SK-N-SH (cell line): ENCODE results near the gene AGT. TPM values are rescaled to one million over a fixed set of nuclear protein-coding genes. Genes with fewer than 3 reads are reported as not detected.

Experiments
- CTCF ChIA-PET: fragments of 300-600, 350-600 bp; formaldehyde crosslinking; extraction: SDS; loops from one replicate; lab custom pipeline; 2021; lab: Yijun Ruan, JAX
- POLR2A ChIA-PET: fragments of 350-600 bp; sonication (Branson Sonifier 250); formaldehyde crosslinking; extraction: SDS; loops from one replicate; lab custom pipeline; 2020; ENCODE audit warnings: antibody characterized with exemption, inconsistent platforms; lab: Yijun Ruan, JAX
- DNase-seq: peaks from one replicate; pipeline ENCODE4 v3.0.0; 2012
- H2AFZ ChIP-seq: fragments of 200-600 bp; sonication (generic); 2 replicates; pipeline ENCODE4 v1.8.1; 2016; ENCODE audit warnings: antibody characterized with exemption, mild to moderate bottlenecking, low read depth
- H3F3A ChIP-seq: fragments of 200-600 bp; sonication (generic); replicated peaks from 2 replicates; pipeline ENCODE3; 2016; ENCODE audit warnings: antibody characterized with exemption, mild to moderate bottlenecking; ENCODE audit not compliant: insufficient read depth
- H3K27ac ChIP-seq, 2 experiments: fragments of 200-500 bp in 1 of 2; fragments of 200-600 bp in 1 of 2; sonication (Bioruptor generic) in 1 of 2; sonication (generic), shearing (Covaris generic) in 1 of 2; 2 replicates each; pipeline versions ENCODE4 v1.5.1 to v1.6.1; 2014 to 2016; ENCODE audit warnings: low read depth in 2 of 2, inconsistent platforms in 1 of 2, low read length in 1 of 2, mild to moderate bottlenecking in 1 of 2, mixed read lengths in 1 of 2
- H3K27me3 ChIP-seq: fragments of 200-600 bp; sonication (generic), shearing (Covaris generic); 2 replicates; pipeline ENCODE4 v1.6.1; 2016; ENCODE audit warnings: mixed run types; ENCODE audit not compliant: insufficient read depth
- H3K36me3 ChIP-seq, 2 experiments: fragments of 200-500 bp in 1 of 2; fragments of 200-600 bp in 1 of 2; sonication (Bioruptor generic) in 1 of 2; sonication (generic) in 1 of 2; replicated peaks in 1 of 2; 2 replicates each; pipeline versions ENCODE3 to v1.5.1; 2014 to 2016; ENCODE audit warnings: low read length in 1 of 2, mild to moderate bottlenecking in 1 of 2; ENCODE audit not compliant: insufficient read depth in 2 of 2, control insufficient read depth in 1 of 2
- H3K4me1 ChIP-seq, 2 experiments: fragments of 200-500 bp in 1 of 2; fragments of 200-600 bp in 1 of 2; sonication (Bioruptor generic) in 1 of 2; sonication (generic), shearing (Covaris generic) in 1 of 2; 2 replicates each; pipeline versions ENCODE4 v1.5.1 to v1.6.1; 2014 to 2016; ENCODE audit warnings: low read depth in 1 of 2, low read length in 1 of 2, mixed run types in 1 of 2; ENCODE audit not compliant: insufficient read depth in 2 of 2, control insufficient read depth in 1 of 2
- H3K4me2 ChIP-seq: fragments of 200-600 bp; sonication (generic), shearing (Covaris generic); 2 replicates; pipeline ENCODE4 v1.6.1; 2017; ENCODE audit warnings: mixed run types
- H3K4me3 ChIP-seq, 2 experiments: fragments of 200-500 bp in 1 of 2; fragments of 200-600 bp in 1 of 2; sonication (Bioruptor generic) in 1 of 2; sonication (generic), shearing (Covaris generic) in 1 of 2; 2 replicates each; pipeline versions ENCODE4 v1.5.1 to v1.8.1; 2014 to 2016; ENCODE audit warnings: low read depth in 2 of 2, inconsistent platforms in 1 of 2, low read length in 1 of 2, mild to moderate bottlenecking in 1 of 2, mixed read lengths in 1 of 2, moderate library complexity in 1 of 2
- H3K79me2 ChIP-seq: fragments of 200-600 bp; sonication (generic); 2 replicates; pipeline ENCODE4 v1.8.1; 2017; ENCODE audit warnings: mild to moderate bottlenecking; ENCODE audit not compliant: insufficient read depth
- H3K9ac ChIP-seq: fragments of 200-600 bp; sonication (generic); 2 replicates; pipeline ENCODE4 v1.6.1; 2017; ENCODE audit warnings: mixed run types
- H3K9me2 ChIP-seq: fragments of 200-600 bp; sonication (generic); 2 replicates; pipeline ENCODE4 v1.6.1; 2017; ENCODE audit warnings: mixed run types
- H3K9me3 ChIP-seq: fragments of 200-600 bp; sonication (generic); 2 replicates; pipeline ENCODE4 v1.6.1; 2017; ENCODE audit warnings: mixed run types, mild to moderate bottlenecking, moderate library complexity
- H4K20me1 ChIP-seq: fragments of 200-600 bp; sonication (generic); 2 replicates; pipeline ENCODE4 v1.6.1; 2017; ENCODE audit warnings: mild to moderate bottlenecking, mixed run types; ENCODE audit not compliant: insufficient read depth
- CTCF ChIP-seq: fragments of 200-600 bp; sonication (generic); IDR thresholded peaks from 2 replicates; pipeline ENCODE4 v1.6.1; 2017; ENCODE audit warnings: antibody characterized with exemption, mild to moderate bottlenecking, moderate library complexity
- ELF1 ChIP-seq: IDR thresholded peaks from 2 replicates; pipeline ENCODE4 v1.4.0; 2012
- EZH2phosphoT487 ChIP-seq: fragments of 200-600 bp; sonication (generic); IDR thresholded peaks from 2 replicates; pipeline ENCODE4 v1.6.1; 2017; ENCODE audit warnings: low read depth, mixed run types, mild to moderate bottlenecking, antibody characterized with exemption, moderate library complexity, borderline replicate concordance
- FOSL2 ChIP-seq: IDR thresholded peaks from 2 replicates; pipeline ENCODE4 v1.4.0; 2012; ENCODE audit warnings: low read depth, mild to moderate bottlenecking, moderate library complexity, borderline replicate concordance
- GABPA ChIP-seq: IDR thresholded peaks from 2 replicates; pipeline ENCODE4 v1.4.0; 2012; ENCODE audit warnings: low read depth, mild to moderate bottlenecking
- MEF2A ChIP-seq: IDR thresholded peaks from 2 replicates; pipeline ENCODE4 v1.4.0; 2012; ENCODE audit warnings: low read depth, borderline replicate concordance
- MXI1 ChIP-seq: IDR thresholded peaks from 2 replicates; pipeline ENCODE4 v1.6.1; 2012; ENCODE audit warnings: mild to moderate bottlenecking, low read depth, low read length, improper control_type of control experiment
- NRF1 ChIP-seq: IDR thresholded peaks from 2 replicates; pipeline ENCODE4 v1.6.1; 2012; ENCODE audit warnings: low read depth, mild to moderate bottlenecking, low read length
- PBX3 ChIP-seq: IDR thresholded peaks from 2 replicates; pipeline ENCODE4; 2012
- POLR2AphosphoS5 ChIP-seq: IDR thresholded peaks from 2 replicates; pipeline ENCODE4 v1.6.1; 2012; ENCODE audit warnings: low read depth, low read length
- RCOR1 ChIP-seq: fragments of 150-350 bp; IDR thresholded peaks from 2 replicates; pipeline ENCODE4 v1.6.1; 2017; ENCODE audit warnings: antibody characterized with exemption, low read length
- RFX5 ChIP-seq: IDR thresholded peaks from 2 replicates; pipeline ENCODE4 v1.6.1; 2012; ENCODE audit warnings: mild to moderate bottlenecking, improper control_type of control experiment, low read length
- TAF1 ChIP-seq: IDR thresholded peaks from 2 replicates; pipeline ENCODE4 v1.6.1; 2012; ENCODE audit warnings: low read depth, mild to moderate bottlenecking, low read length, moderate library complexity, borderline replicate concordance
- TCF12 ChIP-seq: IDR thresholded peaks from 2 replicates; pipeline ENCODE4 v1.4.0; 2012
- TEAD4 ChIP-seq: IDR thresholded peaks from 2 replicates; pipeline ENCODE4 v1.4.0; 2012; ENCODE audit warnings: mild to moderate bottlenecking, borderline replicate concordance; ENCODE audit not compliant: insufficient read depth
- WGBS: methylation state at CpG from one replicate; pipeline ENCODE4 v1.1.6; 2017; ENCODE audit warnings: low lambda C conversion rate; 5-methylcytosine and 5-hydroxymethylcytosine counted together
- polyA plus RNA-seq, 3 experiments: library from polyadenylated mRNA; depleted of rRNA; stranded (reverse); fragments of >200 nt; gene quantifications; 2 replicates each; pipeline ENCODE4 v1.2.3, GENCODE V29; 2012
- TF ChIP-seq, protein P1 (sequence below): IDR thresholded peaks from 2 replicates; pipeline ENCODE4 v1.4.0; 2012; ENCODE audit warnings: low read depth, borderline replicate concordance

Gene AGT
- polyA plus RNA-seq, 1 of the 3 experiments (the other 2 are of a cell fraction): 0.39 TPM

- H3K9ac ChIP-seq: no peak overlapping the region
- H3K27me3 ChIP-seq: no peaks in the 10 kb centered on the region
- TF ChIP-seq TCF12 (no peak), RFX5 (no peak)
- H2AFZ ChIP-seq: no peak overlapping the region
- DNase-seq: no peak
- no peaks in the 10 kb centered on the region for H3K36me3 ChIP-seq
- H3K4me3 ChIP-seq: no peak overlapping the region
- H3K4me2 ChIP-seq: no peak overlapping the region
- no peak overlapping the region for H3K27ac ChIP-seq
- no peaks in the 10 kb centered on the region for H4K20me1 ChIP-seq
- H3K4me1 ChIP-seq: no peaks in the 10 kb centered on the region
- ChIA-PET POLR2A (no interaction called here), CTCF (interaction anchor here (1.7 kb wide), 2 partner anchors 10 to 17 kb away, joined by 3 to 5 read pairs; no protein-coding TSS in a partner anchor)
- no peaks in the 10 kb centered on the region for H3F3A ChIP-seq
- WGBS: 42% methylated on average over 3 of the region's 3 CpGs
- no peaks in the 10 kb centered on the region for H3K9me3 ChIP-seq
- no peaks in the 10 kb centered on the region for H3K9me2 ChIP-seq
- no peaks in the 10 kb centered on the region for H3K79me2 ChIP-seq
These were observed 23.8 kb upstream of the AGT start for GRCh38 chr1:230737622-230738262.

- Histone ChIP-seq H3K9me3 (no peaks in the 10 kb centered on the region), H3F3A (no peaks in the 10 kb centered on the region), H3K27ac (no peak overlapping the region), H3K27me3 (no peaks in the 10 kb centered on the region), H3K9ac (no peak overlapping the region), H3K36me3 (no peaks in the 10 kb centered on the region), H3K79me2 (no peaks in the 10 kb centered on the region), H3K4me1 (no peaks in the 10 kb centered on the region), H3K4me2 (no peak overlapping the region), H3K4me3 (no peak overlapping the region), H2AFZ (no peak overlapping the region), H3K9me2 (no peaks in the 10 kb centered on the region)
- WGBS: 14% methylated on average over 2 of the region's 2 CpGs
- POLR2A ChIA-PET: no interaction called here
- CTCF ChIA-PET: interaction anchor here (1.2 kb wide), 1 partner anchor 17 kb away, joined by 3 read pairs; no protein-coding TSS in a partner anchor
- TF ChIP-seq MEF2A: no peak
- TF ChIP-seq RFX5: no peak
- TF ChIP-seq TAF1: no peak
- no peak for TF ChIP-seq NRF1
- TF ChIP-seq CTCF: no peak
- TF ChIP-seq ELF1: no peak
- no peak for TF ChIP-seq MXI1
- TF ChIP-seq, all 33 proteins: peak for 0
- no peak for DNase-seq
- no peaks in the 10 kb centered on the region for H4K20me1 ChIP-seq
These were observed 21.5 kb upstream of the AGT start for GRCh38 chr1:230735447-230735846.

DNA sequence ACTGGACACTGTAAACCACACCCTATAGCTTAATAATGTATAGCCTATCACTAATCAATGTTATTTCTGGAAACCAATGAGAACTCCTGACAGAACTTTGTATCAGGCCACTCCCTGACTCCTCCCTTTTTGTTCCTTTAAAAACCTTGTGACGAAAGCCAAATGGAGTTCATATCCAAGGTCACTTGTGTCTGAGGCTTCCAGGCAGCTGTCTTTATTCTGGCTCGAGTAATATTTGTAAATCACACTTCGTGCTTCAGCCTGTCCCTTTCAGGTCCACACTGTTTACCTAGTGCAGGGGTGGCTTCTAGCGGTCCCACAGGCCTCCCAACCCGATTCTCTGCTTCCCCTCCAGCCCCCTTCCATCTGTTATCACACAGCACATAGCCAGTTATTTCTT is 17.1 kb upstream of the AGT start:
- no peaks in the 10 kb centered on the region for H3K9me3 ChIP-seq
- 31% methylated on average over 5 of the region's 5 CpGs for WGBS
- no peaks in the 10 kb centered on the region for H3K36me3 ChIP-seq
- no peak overlapping the region for H3K4me2 ChIP-seq
- H3K9ac ChIP-seq: no peak overlapping the region
- no peak overlapping the region for H3K27ac ChIP-seq
- ChIA-PET CTCF (interaction anchor here (1.1 kb wide), 1 partner anchor 17 kb away, joined by 3 read pairs; no protein-coding TSS in a partner anchor), POLR2A (no interaction called here)
- H3K79me2 ChIP-seq: no peaks in the 10 kb centered on the region
- no peak overlapping the region for H3K4me3 ChIP-seq
- no peaks in the 10 kb centered on the region for H3K9me2 ChIP-seq
- no peak overlapping the region for H2AFZ ChIP-seq
- no peak for DNase-seq
- no peaks in the 10 kb centered on the region for H4K20me1 ChIP-seq
- H3K27me3 ChIP-seq: no peaks in the 10 kb centered on the region
- H3F3A ChIP-seq: no peaks in the 10 kb centered on the region
- no peaks in the 10 kb centered on the region; a peak in 1 of 4 replicates for H3K4me1 ChIP-seq
- no peak for TF ChIP-seq GABPA
- TF ChIP-seq, protein P1, sequence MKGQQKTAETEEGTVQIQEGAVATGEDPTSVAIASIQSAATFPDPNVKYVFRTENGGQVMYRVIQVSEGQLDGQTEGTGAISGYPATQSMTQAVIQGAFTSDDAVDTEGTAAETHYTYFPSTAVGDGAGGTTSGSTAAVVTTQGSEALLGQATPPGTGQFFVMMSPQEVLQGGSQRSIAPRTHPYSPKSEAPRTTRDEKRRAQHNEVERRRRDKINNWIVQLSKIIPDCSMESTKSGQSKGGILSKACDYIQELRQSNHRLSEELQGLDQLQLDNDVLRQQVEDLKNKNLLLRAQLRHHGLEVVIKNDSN: no peak
- TF ChIP-seq FOSL2: no peak
- no peak for TF ChIP-seq CTCF
- no peak for TF ChIP-seq TAF1
- TF ChIP-seq NRF1: no peak
- TF ChIP-seq RCOR1: no peak
- TF ChIP-seq EZH2phosphoT487: no peak
- TF ChIP-seq TEAD4: no peak
- TF ChIP-seq PBX3: no peak
- TF ChIP-seq ELF1: no peak
- TF ChIP-seq POLR2AphosphoS5: no peak
